HFF-Myc (cell line): ENCODE results near the gene ARF4.
A peak's percentile ranks its signal among the peaks of the same experiment; 100 is the strongest.

Experiments used
- DNase-seq: peaks from one replicate; pipeline ENCODE4 v3.0.0-alpha.2; 2011; ENCODE audit warnings: low read depth; ENCODE audit errors: extremely low read depth
- H3K4me3 ChIP-seq: replicated peaks from 2 replicates; pipeline ENCODE4 v1.5.1; 2011; ENCODE audit warnings: low read depth, mild to moderate bottlenecking, control low read depth, low read length
- TF ChIP-seq, protein P1 (sequence below): IDR thresholded peaks from 2 replicates; pipeline ENCODE4 v1.5.1; 2012; ENCODE audit warnings: mild to moderate bottlenecking, low read depth, low read length, control low read depth; ENCODE audit errors: missing control alignments

ARF4 gene

DNA sequence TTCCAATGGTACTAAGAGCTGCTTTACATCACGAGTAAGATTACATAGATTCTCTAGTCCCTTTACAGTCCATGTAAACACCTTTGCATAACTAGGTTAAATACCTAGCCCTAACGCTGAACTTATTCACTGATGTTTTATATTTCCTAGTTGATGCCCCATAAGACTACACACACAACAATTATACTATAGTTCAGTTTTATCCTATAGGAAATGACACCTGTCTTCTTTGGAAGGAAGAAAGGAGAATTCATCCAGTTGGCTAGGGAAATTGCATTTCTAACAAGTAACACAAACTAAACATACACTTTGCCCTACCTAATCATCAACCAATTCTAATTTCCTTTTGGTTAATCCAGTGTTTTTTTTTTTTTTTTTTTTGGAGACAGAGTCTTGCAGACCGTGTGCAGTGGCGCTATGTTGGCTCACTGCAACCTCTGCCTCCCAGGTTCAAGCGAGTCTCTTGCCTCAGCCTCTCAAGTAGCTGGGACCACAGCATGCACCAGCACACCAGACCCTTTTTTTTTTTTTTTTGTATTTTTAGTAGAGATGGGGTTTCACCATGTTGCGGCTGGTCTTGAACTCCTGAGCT, 27.2 kb downstream of the ARF4 start:
- DNase-seq: no peak
- no peak overlapping the region for H3K4me3 ChIP-seq
- TF ChIP-seq, protein P1, sequence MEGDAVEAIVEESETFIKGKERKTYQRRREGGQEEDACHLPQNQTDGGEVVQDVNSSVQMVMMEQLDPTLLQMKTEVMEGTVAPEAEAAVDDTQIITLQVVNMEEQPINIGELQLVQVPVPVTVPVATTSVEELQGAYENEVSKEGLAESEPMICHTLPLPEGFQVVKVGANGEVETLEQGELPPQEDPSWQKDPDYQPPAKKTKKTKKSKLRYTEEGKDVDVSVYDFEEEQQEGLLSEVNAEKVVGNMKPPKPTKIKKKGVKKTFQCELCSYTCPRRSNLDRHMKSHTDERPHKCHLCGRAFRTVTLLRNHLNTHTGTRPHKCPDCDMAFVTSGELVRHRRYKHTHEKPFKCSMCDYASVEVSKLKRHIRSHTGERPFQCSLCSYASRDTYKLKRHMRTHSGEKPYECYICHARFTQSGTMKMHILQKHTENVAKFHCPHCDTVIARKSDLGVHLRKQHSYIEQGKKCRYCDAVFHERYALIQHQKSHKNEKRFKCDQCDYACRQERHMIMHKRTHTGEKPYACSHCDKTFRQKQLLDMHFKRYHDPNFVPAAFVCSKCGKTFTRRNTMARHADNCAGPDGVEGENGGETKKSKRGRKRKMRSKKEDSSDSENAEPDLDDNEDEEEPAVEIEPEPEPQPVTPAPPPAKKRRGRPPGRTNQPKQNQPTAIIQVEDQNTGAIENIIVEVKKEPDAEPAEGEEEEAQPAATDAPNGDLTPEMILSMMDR: no peak

DNA sequence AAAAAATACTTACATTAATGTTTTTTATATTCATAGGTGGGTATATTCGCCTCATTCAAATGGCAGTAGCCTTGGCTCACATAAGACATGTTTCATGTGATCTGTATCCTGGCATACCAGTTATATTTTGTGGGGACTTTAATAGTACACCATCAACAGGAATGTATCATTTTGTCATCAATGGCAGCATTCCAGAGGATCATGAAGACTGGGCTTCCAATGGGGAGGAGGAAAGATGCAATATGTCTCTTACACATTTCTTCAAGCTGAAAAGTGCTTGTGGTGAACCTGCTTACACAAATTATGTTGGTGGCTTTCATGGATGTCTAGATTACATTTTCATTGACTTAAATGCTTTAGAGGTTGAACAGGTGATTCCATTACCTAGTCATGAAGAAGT, 37.6 kb downstream of the ARF4 start:
- DNase-seq: no peak
- no peak overlapping the region; the same call in 1 of the 2 replicates for H3K4me3 ChIP-seq
- TF ChIP-seq, protein P1: no peak

DNA sequence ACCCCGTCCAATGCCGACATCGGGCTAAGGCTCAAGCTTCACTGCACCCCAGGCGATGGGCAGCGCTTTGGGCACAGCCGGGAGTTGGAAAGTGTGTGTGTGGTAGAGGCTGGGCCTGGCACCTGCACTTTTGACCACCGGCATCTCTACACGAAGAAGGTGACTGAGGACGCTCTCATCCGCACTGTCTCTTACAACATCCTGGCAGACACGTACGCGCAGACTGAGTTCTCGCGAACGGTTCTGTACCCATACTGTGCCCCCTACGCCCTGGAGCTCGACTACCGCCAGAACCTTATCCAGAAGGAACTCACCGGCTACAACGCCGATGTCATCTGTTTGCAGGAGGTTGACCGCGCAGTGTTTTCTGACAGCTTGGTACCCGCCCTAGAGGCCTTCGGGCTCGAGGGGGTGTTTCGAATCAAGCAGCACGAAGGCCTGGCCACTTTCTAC, 40.0 kb downstream of the ARF4 start:
- DNase-seq: no peak
- TF ChIP-seq, protein P1: no peak
- peak overlapping the region; percentile 88 for H3K4me3 ChIP-seq

DNA sequence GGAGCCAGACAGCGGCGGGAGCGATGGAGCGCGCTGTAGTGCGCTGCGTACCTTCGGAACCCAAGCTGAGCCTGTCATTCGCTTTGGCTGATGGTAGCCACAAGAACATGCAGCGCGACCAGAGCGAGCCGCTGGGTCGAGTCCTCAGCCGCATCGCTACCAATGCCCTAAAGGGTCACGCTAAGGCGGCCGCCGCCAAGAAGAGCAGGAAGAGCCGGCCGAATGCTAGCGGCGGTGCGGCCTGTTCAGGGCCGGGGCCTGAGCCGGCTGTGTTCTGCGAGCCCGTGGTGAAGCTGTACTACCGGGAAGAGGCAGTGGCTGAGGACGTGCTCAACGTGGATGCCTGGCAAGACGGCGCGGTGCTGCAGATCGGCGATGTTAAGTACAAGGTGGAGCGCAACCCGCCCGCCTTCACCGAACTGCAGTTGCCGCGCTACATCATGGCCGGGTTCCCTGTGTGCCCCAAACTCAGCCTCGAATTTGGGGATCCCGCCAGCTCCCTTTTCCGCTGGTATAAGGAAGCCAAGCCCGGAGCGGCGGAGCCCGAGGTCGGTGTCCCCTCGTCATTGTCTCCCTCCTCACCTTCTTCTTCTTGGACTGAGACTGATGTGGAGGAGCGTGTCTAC, 40.6 kb downstream of the ARF4 start:
- TF ChIP-seq, protein P1: no peak
- H3K4me3 ChIP-seq: peak overlapping the region; percentile 88
- no peak for DNase-seq

DNA sequence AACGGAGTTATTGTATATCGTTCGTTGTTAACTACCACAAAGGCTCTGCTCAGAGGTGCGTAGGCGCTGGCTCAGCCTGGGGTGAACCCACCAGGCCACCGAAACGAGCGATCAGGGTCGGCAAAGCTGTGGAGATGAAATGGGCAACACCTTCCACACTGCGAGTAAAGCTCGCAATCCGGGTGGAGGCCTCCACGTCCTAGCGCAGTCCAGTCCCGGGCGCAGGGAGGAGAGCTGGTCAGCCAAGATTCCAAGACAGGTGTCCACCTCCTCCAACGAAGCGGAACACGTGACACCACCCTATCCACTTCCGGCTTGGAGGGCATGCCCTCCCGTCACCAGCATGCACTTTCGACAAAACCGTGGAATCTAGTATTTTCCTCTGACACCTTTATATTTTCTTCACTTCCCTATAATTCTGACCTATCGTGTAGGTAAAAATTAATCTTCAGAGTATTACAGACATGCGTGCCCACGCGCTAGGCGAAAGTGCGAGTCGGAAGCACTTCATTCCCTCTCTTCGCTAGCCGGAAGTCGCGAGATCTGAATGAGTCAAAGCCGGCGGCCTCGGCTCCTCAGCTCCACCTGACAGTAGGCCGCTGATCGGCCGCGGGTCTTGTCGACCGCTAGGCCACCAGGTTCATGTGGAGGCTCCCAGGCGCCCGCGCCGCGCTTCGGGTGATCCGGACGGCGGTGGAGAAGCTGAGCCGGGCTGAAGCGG, 41.2 kb downstream of the ARF4 start, which contains the start of gene PDE12:
TSS of gene PDE12 (plus strand) at position 537 of the 721 bp plus-strand sequence. CDS start at position 643, 106 bp downstream.
- peak; percentile 70 for DNase-seq
- TF ChIP-seq, protein P1: no peak
- H3K4me3 ChIP-seq: peak within 1 kb of the TSS; percentile 88

DNA sequence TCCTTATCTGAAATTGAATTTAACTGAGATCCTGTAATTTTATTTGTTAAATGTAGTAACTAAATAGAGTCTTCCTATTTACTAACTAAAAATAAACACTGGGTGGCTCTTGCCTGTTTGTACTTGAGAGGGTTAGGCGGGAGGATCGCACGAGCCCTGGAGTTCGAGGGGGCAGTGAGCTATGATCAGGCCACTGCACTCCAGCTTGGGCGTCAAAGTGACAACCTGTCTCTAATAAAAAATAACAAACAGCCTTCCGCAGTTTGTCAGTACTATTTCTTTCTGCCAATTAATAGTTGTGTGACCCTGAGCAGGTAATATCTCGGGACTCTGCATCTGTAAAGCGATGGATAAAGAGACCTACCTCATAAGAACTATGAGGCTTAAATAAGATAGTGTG, 41.8 kb downstream of the ARF4 start:
- H3K4me3 ChIP-seq: peak overlapping the region; percentile 88
- TF ChIP-seq, protein P1: no peak
- DNase-seq: no peak
